Cardiac muscle cell (in vitro differentiated cells and primary cell): ENCODE data around the gene TMEM132E. TPM values are rescaled to one million over a fixed set of nuclear protein-coding genes. Genes with fewer than 3 reads are reported as not detected.

Source experiments
- DNase-seq, 2 donors: peaks; one replicate each; pipeline versions ENCODE4 v3.0.0 to v3.0.0-alpha.2; 2010 to 2017; ENCODE audit warnings: low read depth in 1 of 2, low spot score in 1 of 2
- H3K27ac ChIP-seq: fragments of 200-600 bp; sonication (generic); 2 replicates; pipeline ENCODE4 v1.5.1; 2016
- H3K27me3 ChIP-seq: fragments of 200-600 bp; sonication (generic); 2 replicates; pipeline ENCODE4 v1.6.0; 2016; ENCODE audit warnings: control low read depth
- H3K36me3 ChIP-seq: fragments of 200-600 bp; sonication (generic); 2 replicates; pipeline ENCODE4 v1.5.1; 2016; ENCODE audit warnings: control low read depth
- H3K4me1 ChIP-seq: fragments of 200-600 bp; sonication (generic); 2 replicates; pipeline ENCODE4 v1.8.1; 2017; ENCODE audit warnings: low read depth, mild to moderate bottlenecking, mixed run types
- H3K4me3 ChIP-seq: fragments of 200-600 bp; sonication (generic); 2 replicates; pipeline ENCODE4 v1.5.1; 2016; ENCODE audit warnings: mild to moderate bottlenecking
- H3K9me3 ChIP-seq: fragments of 200-600 bp; sonication (generic); 2 replicates; pipeline ENCODE4 v1.5.1; 2017; ENCODE audit warnings: low read depth, mild to moderate bottlenecking, control low read depth
- polyA plus RNA-seq: library from polyadenylated mRNA; unstranded; fragments of >200 nt; fragmentation: Nextera tagmentation; extraction: Ambion mirVana; gene quantifications from 2 replicates; pipeline ENCODE4 v1.2.1, GENCODE V29; 2016
- total RNA-seq: library from RNA; depleted of rRNA; stranded (reverse); fragments of >200 nt; gene quantifications from 2 replicates; pipeline ENCODE4 v1.2.3, GENCODE V29; 2016
- TF ChIP-seq, protein P1 (sequence below): IDR thresholded peaks from 2 replicates; pipeline ENCODE4 v1.5.1; 2012; ENCODE audit warnings: low read depth, mild to moderate bottlenecking, low read length

Gene TMEM132E
- total and polyA plus RNA-seq, 2 experiments from 2014 or later, result 0.16 to 0.18 TPM

DNA sequence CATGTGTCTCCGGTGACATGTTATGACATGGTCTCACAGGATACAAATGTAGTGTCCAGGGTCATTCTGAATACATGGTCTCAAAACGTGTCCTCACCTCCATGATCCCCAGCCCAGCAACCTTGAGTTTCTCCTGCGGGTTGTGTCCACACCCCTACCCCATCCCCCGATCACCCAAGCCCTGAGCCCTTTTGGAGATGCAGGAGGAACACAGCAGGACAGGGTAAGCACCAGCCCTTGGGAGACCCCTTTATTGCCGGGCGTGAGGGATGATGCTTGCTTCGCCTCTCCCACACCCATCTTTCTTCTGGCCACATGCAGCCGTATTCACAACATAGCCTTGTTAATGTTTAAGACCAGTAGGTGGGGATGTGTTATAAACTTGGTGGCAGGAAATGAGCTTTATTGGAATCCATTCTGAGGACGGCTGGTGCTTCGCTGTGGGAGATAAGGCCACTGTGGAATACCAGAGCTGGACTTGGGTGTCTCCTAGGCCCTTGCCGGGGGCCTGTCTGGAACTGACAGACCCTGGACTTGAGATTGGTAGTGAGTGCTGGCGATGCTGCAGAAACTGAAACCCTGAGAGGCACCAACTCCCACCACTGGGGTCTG, 5.5 kb downstream of the TMEM132E start:
- Histone ChIP-seq H3K4me1 (peaks cover 11% of the 10 kb centered on the region), H3K27me3 (peaks cover 79% of the 10 kb centered on the region), H3K27ac (no peak overlapping the region), H3K36me3 (no peaks in the 10 kb centered on the region), H3K9me3 (no peaks in the 10 kb centered on the region), H3K4me3 (no peak overlapping the region)
- TF ChIP-seq, protein P1, sequence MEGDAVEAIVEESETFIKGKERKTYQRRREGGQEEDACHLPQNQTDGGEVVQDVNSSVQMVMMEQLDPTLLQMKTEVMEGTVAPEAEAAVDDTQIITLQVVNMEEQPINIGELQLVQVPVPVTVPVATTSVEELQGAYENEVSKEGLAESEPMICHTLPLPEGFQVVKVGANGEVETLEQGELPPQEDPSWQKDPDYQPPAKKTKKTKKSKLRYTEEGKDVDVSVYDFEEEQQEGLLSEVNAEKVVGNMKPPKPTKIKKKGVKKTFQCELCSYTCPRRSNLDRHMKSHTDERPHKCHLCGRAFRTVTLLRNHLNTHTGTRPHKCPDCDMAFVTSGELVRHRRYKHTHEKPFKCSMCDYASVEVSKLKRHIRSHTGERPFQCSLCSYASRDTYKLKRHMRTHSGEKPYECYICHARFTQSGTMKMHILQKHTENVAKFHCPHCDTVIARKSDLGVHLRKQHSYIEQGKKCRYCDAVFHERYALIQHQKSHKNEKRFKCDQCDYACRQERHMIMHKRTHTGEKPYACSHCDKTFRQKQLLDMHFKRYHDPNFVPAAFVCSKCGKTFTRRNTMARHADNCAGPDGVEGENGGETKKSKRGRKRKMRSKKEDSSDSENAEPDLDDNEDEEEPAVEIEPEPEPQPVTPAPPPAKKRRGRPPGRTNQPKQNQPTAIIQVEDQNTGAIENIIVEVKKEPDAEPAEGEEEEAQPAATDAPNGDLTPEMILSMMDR, result peak; percentile 34
- peak; percentile 59 to 77 for DNase-seq

DNA sequence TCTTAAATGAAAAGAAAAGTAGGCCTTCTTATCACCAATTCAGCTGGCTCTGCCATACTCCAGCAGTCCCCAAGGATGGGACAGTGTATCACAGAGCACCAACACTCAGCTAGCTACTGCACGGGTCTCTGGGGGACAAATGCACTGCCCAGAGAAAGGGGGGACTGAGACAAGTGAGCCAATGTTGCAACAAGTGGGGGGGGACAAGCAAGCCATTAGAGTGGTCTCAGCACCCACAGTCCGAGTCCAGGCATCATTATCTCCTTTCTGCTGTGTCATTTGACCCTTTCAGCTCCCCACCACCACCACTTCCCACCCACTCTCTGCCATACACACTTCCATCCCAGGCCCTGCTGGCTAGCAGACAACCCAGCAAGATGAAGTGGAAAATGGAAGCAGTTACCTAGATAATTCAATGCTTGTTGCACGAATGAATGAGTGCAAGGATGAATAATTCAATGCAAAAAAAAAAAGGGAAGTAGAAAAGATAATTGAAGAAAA, 7.0 kb downstream of the TMEM132E start:
- Histone ChIP-seq H3K36me3 (no peaks in the 10 kb centered on the region), H3K27ac (no peak overlapping the region), H3K4me3 (no peak overlapping the region), H3K4me1 (no peaks in the 10 kb centered on the region), H3K9me3 (no peaks in the 10 kb centered on the region), H3K27me3 (peaks cover 67% of the 10 kb centered on the region)
- TF ChIP-seq, protein P1, result no peak
- no peak for DNase-seq

DNA sequence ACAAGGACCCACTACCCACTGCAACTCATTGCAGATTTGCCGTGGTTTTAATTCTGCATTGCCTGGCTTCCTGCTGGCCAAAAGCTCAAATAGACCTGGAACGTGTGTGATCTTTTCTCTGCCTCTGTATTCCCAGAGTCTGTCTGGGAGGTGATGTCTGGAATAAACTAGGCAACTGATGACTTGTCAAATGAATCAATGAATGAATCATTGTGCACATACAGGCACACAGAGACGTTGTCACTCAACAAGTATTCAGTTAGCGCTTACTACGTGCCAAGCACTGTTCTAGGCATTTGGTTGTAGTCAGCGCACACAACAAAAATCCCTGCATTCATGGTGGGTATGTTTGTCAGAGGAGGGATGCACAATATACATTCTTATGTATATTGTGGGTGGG, 8.9 kb downstream of the TMEM132E start:
- Histone ChIP-seq H3K36me3 (no peaks in the 10 kb centered on the region), H3K27me3 (peaks cover 48% of the 10 kb centered on the region), H3K4me1 (no peaks in the 10 kb centered on the region), H3K4me3 (no peak overlapping the region), H3K27ac (no peak overlapping the region), H3K9me3 (no peaks in the 10 kb centered on the region)
- TF ChIP-seq, protein P1, result no peak
- DNase-seq, result no peak

DNA sequence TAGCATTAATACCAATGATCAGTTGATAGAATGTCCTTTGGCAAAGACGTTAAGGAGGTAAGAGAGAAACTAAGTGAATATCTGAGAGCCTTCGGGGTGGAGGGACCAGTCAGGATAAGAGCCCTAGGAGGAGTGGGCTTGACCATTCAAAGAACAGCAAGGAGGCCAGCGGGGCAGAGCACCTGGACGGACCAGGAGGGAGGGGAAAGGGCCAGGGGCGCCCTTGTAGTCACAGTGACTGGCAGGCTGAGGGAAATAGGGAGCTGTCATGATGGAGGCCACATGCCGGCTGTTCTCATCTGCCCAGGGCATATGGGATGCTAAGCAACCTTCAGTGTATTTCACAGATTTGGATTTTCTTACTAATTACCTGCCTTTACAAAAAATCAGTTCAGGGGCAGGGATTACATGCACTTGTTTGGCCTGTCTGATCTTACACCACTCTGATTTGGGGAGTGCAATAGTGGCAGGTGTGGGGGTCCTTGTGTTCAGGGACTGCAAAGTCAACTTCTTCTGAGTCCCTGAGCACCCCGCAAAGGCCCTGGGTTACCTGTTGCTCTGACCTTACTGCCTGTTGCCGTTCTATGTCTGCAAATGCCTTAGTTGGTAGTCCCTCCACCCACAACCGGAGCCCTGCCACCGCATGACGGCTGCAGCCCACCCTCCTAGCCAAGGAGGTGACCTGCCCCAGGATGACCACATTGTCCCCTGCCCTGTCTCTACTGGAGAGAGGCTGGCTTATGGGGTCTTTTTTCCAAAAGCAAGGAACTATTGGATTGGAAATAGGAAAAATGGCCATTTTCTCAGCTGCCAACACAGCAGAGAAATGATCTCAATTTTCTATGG, 10.0 kb downstream of the TMEM132E start:
- H3K4me1 ChIP-seq, result no peaks in the 10 kb centered on the region
- H3K4me3 ChIP-seq, result no peak overlapping the region
- H3K36me3 ChIP-seq, result no peaks in the 10 kb centered on the region
- no peaks in the 10 kb centered on the region for H3K9me3 ChIP-seq
- TF ChIP-seq, protein P1, result no peak
- no peak for DNase-seq
- H3K27ac ChIP-seq, result no peak overlapping the region
- peaks cover 37% of the 10 kb centered on the region for H3K27me3 ChIP-seq

DNA sequence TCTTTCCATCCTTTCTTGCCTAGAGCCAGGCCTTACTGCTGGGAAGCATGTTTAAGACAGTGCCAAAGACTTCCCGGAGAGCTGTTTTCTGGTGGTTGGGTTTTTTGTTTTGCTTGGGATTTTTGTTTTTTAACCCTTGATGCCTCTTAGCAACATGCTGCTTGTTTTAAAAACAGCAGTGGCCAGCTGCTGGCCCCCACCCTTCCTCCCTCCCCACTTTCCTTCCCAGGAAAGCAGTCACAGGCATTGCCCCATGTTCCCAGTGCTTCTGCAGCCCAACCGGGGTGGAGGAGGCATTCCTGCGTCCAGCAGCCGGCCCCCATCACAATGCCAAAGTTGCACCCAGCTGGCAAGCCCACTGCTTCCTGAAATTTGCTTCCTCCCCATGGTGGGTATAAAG, 12.6 kb downstream of the TMEM132E start:
- H3K36me3 ChIP-seq, result no peaks in the 10 kb centered on the region
- no peak overlapping the region for H3K27ac ChIP-seq
- DNase-seq, result no peak
- no peak overlapping the region for H3K4me3 ChIP-seq
- no peaks in the 10 kb centered on the region for H3K9me3 ChIP-seq
- H3K27me3 ChIP-seq, result peaks cover 23% of the 10 kb centered on the region
- TF ChIP-seq, protein P1, result no peak
- no peaks in the 10 kb centered on the region for H3K4me1 ChIP-seq
